Measurements from ENCODE around the gene INTS6. TPM values are rescaled to one million over a fixed set of nuclear protein-coding genes. Genes with fewer than 3 reads are reported as not detected.
"Not testable (repeated sequence)": the region's sequence is repeated elsewhere in the genome, so short reads cannot be mapped to it uniquely, and the experiment has no call there.

Gene INTS6
- polyA plus RNA-seq, 4 donors: 31.7 to 41.1 (median 36.0) TPM

GRCh38 chr13:51419001-51419636 is 33.7 kb downstream of the INTS6 start:
- no peak for DNase-seq (ENCODE audit: low read depth in 4 of 4, low spot score in 3 of 4)

- DNase-seq (ENCODE audit: low read depth in 4 of 4, low spot score in 3 of 4): no peak
Measured at GRCh38 chr13:51417716-51418115, 35.1 kb downstream of the INTS6 start.

GRCh38 chr13:51416107-51416506 is 36.7 kb downstream of the INTS6 start:
- DNase-seq (ENCODE audit: low read depth in 4 of 4, low spot score in 3 of 4): no peak

GRCh38 chr13:51415339-51415738 is 37.5 kb downstream of the INTS6 start:
- not testable (repeated sequence) for DNase-seq (ENCODE audit: low read depth in 4 of 4, low spot score in 3 of 4)

GRCh38 chr13:51412431-51412830 is 40.4 kb downstream of the INTS6 start:
- no peak for DNase-seq (ENCODE audit: low read depth in 4 of 4, low spot score in 3 of 4)

- no peak for DNase-seq (ENCODE audit: low read depth in 4 of 4, low spot score in 3 of 4)
Measured at GRCh38 chr13:51405176-51405575, 47.7 kb downstream of the INTS6 start.

- DNase-seq (ENCODE audit: low read depth in 4 of 4, low spot score in 3 of 4): no peak
Measured at GRCh38 chr13:51397262-51397941, 55.4 kb downstream of the INTS6 start.

- DNase-seq (ENCODE audit: low read depth in 4 of 4, low spot score in 3 of 4): no peak
Measured at GRCh38 chr13:51396352-51396751, 56.5 kb downstream of the INTS6 start.

- no peak for DNase-seq (ENCODE audit: low read depth in 4 of 4, low spot score in 3 of 4)
Measured at GRCh38 chr13:51394724-51395123, 58.1 kb downstream of the INTS6 start.

- DNase-seq (ENCODE audit: low read depth in 4 of 4, low spot score in 3 of 4): no peak
Measured at GRCh38 chr13:51385114-51385513, 67.7 kb downstream of the INTS6 start.

- no peak for DNase-seq (ENCODE audit: low read depth in 4 of 4, low spot score in 3 of 4)
Measured at GRCh38 chr13:51380269-51380668, 72.6 kb downstream of the INTS6 start.

GRCh38 chr13:51373451-51373850 is 79.4 kb downstream of the INTS6 start:
- DNase-seq (ENCODE audit: low read depth in 4 of 4, low spot score in 3 of 4): no peak

- DNase-seq (ENCODE audit: low read depth in 4 of 4, low spot score in 3 of 4): no peak
Measured at GRCh38 chr13:51371768-51372399, 81.0 kb downstream of the INTS6 start.

GRCh38 chr13:51370811-51371210 is 82.0 kb downstream of the INTS6 start:
- DNase-seq (ENCODE audit: low read depth in 4 of 4, low spot score in 3 of 4): no peak

- no peak for DNase-seq (ENCODE audit: low read depth in 4 of 4, low spot score in 3 of 4)
Measured at GRCh38 chr13:51370116-51370515, 82.7 kb downstream of the INTS6 start.

- no peak for DNase-seq (ENCODE audit: low read depth in 4 of 4, low spot score in 3 of 4)
Measured at GRCh38 chr13:51364404-51365008, 88.3 kb downstream of the INTS6 start.

GRCh38 chr13:51363625-51364024 is 89.2 kb downstream of the INTS6 start:
- no peak for DNase-seq (ENCODE audit: low read depth in 4 of 4, low spot score in 3 of 4)

GRCh38 chr13:51361106-51361505 is 91.7 kb downstream of the INTS6 start:
- DNase-seq (ENCODE audit: low read depth in 4 of 4, low spot score in 3 of 4): no peak

GRCh38 chr13:51360489-51360888 is 92.3 kb downstream of the INTS6 start:
- DNase-seq (ENCODE audit: low read depth in 4 of 4, low spot score in 3 of 4): no peak

- DNase-seq (ENCODE audit: low read depth in 4 of 4, low spot score in 3 of 4): no peak
Measured at GRCh38 chr13:51359352-51359751, 93.5 kb downstream of the INTS6 start.

- DNase-seq (ENCODE audit: low read depth in 4 of 4, low spot score in 3 of 4): no peak
Measured at GRCh38 chr13:51357928-51358595, 94.8 kb downstream of the INTS6 start.

All from left renal pelvis (tissue), 4 donors.